Measurements from ENCODE around the gene BRIP1. TPM values are rescaled to one million over a fixed set of nuclear protein-coding genes. Genes with fewer than 3 reads are reported as not detected.

The BRIP1 gene
- polyA plus RNA-seq, 2 of the 4 experiments (the other 2 are of a cell fraction): 8.0 to 11.5 TPM

DNA sequence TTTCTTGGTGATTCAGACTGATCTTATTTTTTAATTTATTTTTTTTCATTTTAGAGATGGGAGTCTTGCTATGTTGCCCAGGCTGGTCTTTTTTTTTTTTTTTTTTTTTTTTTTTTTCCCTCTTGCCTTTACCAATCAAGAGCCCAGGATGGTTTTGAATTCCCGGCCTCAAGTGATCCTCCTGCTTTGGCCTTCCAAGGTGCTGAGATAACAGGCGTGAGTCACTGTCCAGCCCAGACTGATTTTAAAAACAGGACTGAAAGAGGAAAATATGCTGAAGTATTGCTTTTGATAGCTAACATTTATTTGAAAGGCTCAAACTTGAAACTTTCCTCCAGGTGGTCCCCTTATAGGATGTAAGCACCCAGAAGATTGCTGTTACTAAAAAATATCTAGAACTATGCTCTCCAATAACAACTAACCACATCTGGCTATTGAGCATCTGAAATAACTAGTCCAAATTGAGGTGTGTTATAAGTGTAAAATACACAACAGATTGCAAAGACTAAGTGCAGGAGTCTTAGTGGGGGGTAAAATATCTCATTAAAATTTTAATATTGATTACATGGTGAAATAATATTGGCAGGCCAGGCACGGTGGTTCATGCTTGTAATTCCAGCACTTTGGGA, 15.8 kb upstream of the BRIP1 start:
- DNase-seq (ENCODE audit: low read depth in 1 of 2, low spot score in 1 of 2) (no peak), FAIRE-seq (no peak), ATAC-seq (no peak)
- no peak for TF ChIP-seq ZC3H11A (IDR thresholded peaks at IDR 0.05)
- TF ChIP-seq NR3C1 (IDR thresholded peaks at IDR 0.05): no peak
- no peak for TF ChIP-seq HEYL (CRISPR knock-in tag; IDR thresholded peaks at IDR 0.05)
- TF ChIP-seq, protein P1, sequence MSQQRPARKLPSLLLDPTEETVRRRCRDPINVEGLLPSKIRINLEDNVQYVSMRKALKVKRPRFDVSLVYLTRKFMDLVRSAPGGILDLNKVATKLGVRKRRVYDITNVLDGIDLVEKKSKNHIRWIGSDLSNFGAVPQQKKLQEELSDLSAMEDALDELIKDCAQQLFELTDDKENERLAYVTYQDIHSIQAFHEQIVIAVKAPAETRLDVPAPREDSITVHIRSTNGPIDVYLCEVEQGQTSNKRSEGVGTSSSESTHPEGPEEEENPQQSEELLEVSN (IDR thresholded peaks at IDR 0.05; ENCODE audit: borderline replicate concordance, low read depth): no peak
- no peak for TF ChIP-seq ZFP36 (IDR thresholded peaks at IDR 0.05; ENCODE audit: borderline replicate concordance, partially characterized antibody)
- TF ChIP-seq PHF8 (IDR thresholded peaks at IDR 0.05; ENCODE audit: borderline replicate concordance, low read depth): no peak
- TF ChIP-seq JUN (IDR thresholded peaks at IDR 0.05): no peak
- no peak for TF ChIP-seq ZSCAN20 (CRISPR knock-in tag; IDR thresholded peaks at IDR 0.05)
- TF ChIP-seq RAD21 (conservative IDR thresholded peaks at IDR 0.05 in 1 of 2, IDR thresholded peaks at IDR 0.05 in 1 of 2): no peak
- TF ChIP-seq TP53 (CRISPR knock-in tag; IDR thresholded peaks at IDR 0.05): no peak
- no peak for TF ChIP-seq PBX3 (IDR thresholded peaks at IDR 0.05)
- TF ChIP-seq HOXB5 (CRISPR knock-in tag; IDR thresholded peaks at IDR 0.05): no peak
- no peak for TF ChIP-seq EHMT2 (IDR thresholded peaks at IDR 0.05; ENCODE audit: low read depth)
- no peak for TF ChIP-seq TFCP2L1 (CRISPR knock-in tag; IDR thresholded peaks at IDR 0.05)
- Histone ChIP-seq H3K4me3 (no peak overlapping the region), H3K4me2 (no peak overlapping the region), H3K4me1 (no peaks in the 10 kb centered on the region), H3K27ac (no peak overlapping the region), H3K9me3 (no peaks in the 10 kb centered on the region)
- POLR2A ChIA-PET: no interaction called here
- 96% methylated on average over 3 of the region's 3 CpGs for WGBS (ENCODE audit: missing lambda C conversion rate)
- CTCF ChIA-PET: no interaction called here

- 84% methylated on average over 2 of the region's 2 CpGs for WGBS (ENCODE audit: missing lambda C conversion rate)
These were observed 15.2 kb upstream of the BRIP1 start for GRCh38 chr17:61878520-61878919.

More at GRCh38 chr17:61878520-61878919, 15.2 kb upstream of the BRIP1 start:
- Histone ChIP-seq H3K4me3 (no peak overlapping the region), H3K4me1 (no peaks in the 10 kb centered on the region), H3K27ac (no peak overlapping the region), H3K4me2 (no peak overlapping the region), H3K9me3 (no peaks in the 10 kb centered on the region)
- POLR2A ChIA-PET: no interaction called here
- DNase-seq (ENCODE audit: low read depth in 1 of 2, low spot score in 1 of 2) (no peak), FAIRE-seq (no peak), ATAC-seq (no peak)
- no peak for TF ChIP-seq ZFP36 (IDR thresholded peaks at IDR 0.05; ENCODE audit: borderline replicate concordance, partially characterized antibody)
- no peak for TF ChIP-seq RFX5 (IDR thresholded peaks at IDR 0.05)
- TF ChIP-seq, protein P2, sequence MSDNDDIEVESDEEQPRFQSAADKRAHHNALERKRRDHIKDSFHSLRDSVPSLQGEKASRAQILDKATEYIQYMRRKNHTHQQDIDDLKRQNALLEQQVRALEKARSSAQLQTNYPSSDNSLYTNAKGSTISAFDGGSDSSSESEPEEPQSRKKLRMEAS (IDR thresholded peaks at IDR 0.05): no peak
- TF ChIP-seq EHMT2 (IDR thresholded peaks at IDR 0.05; ENCODE audit: low read depth): no peak
- no peak for TF ChIP-seq NPAS2 (CRISPR knock-in tag; IDR thresholded peaks at IDR 0.05; ENCODE audit: borderline replicate concordance)
- no peak for TF ChIP-seq PBX3 (IDR thresholded peaks at IDR 0.05)
- no peak for TF ChIP-seq GATA3 (IDR thresholded peaks at IDR 0.05; ENCODE audit: borderline replicate concordance)
- TF ChIP-seq, protein P1 (IDR thresholded peaks at IDR 0.05; ENCODE audit: borderline replicate concordance, low read depth): no peak
- no peak for TF ChIP-seq PHF8 (IDR thresholded peaks at IDR 0.05; ENCODE audit: borderline replicate concordance, low read depth)
- TF ChIP-seq FOSL2 (IDR thresholded peaks at IDR 0.05): no peak
- no peak for TF ChIP-seq FOSL2 (CRISPR knock-in tag; IDR thresholded peaks at IDR 0.05)
- no peak for TF ChIP-seq HOXA7 (CRISPR knock-in tag; IDR thresholded peaks at IDR 0.05)
- CTCF ChIA-PET: interaction anchor here (1.0 kb wide), 1 partner anchor 34 kb away, joined by 3 read pairs; no protein-coding TSS in a partner anchor
